ENCODE results near the gene CHCHD6. TPM values are rescaled to one million over a fixed set of nuclear protein-coding genes. Genes with fewer than 3 reads are reported as not detected.

CHCHD6 gene
- total RNA-seq, 2 donors from 2014 or later = 23.6 to 34.4 TPM

GRCh38 chr3:126832933-126833332 lies 128.9 kb downstream of the CHCHD6 start:
- DNase-seq = no peak
- Mint-ChIP-seq H3K27me3 (ENCODE audit: insufficient read depth) (no peaks in the 10 kb centered on the region), H3K27ac (no peak overlapping the region), H3K36me3 (ENCODE audit: low read depth) (no peaks in the 10 kb centered on the region), H3K4me1 (no peaks in the 10 kb centered on the region), H3K4me3 (no peak overlapping the region), H3K9me3 (no peaks in the 10 kb centered on the region)
- no peaks in the 10 kb centered on the region for H3K4me1 ChIP-seq (ENCODE audit: control insufficient read depth, insufficient read depth, low read length)
- no peak overlapping the region for H3K4me3 ChIP-seq (ENCODE audit: low read length)
- H3K36me3 ChIP-seq (ENCODE audit: control insufficient read depth, insufficient read depth, low read length) = no peaks in the 10 kb centered on the region
- WGBS, 2 experiments (ENCODE audit: insufficient coverage in 1 of 2, insufficient read length in 1 of 2) = 95 to 96% methylated on average over 4 to 5 of the region's 5 CpGs
- H3K9ac ChIP-seq (ENCODE audit: extremely low read depth, low read length, poor library complexity, severe bottlenecking) = no peak overlapping the region
- H3K27ac ChIP-seq (ENCODE audit: low read depth, low read length) = no peak overlapping the region
- no peaks in the 10 kb centered on the region for H3K9me3 ChIP-seq (ENCODE audit: control insufficient read depth, low read length)
- no peak for TF ChIP-seq CTCF (conservative IDR thresholded peaks at IDR 0.05)
- H3K27me3 ChIP-seq (ENCODE audit: control insufficient read depth, insufficient read depth, low read length, poor library complexity, severe bottlenecking) = no peaks in the 10 kb centered on the region

- Mint-ChIP-seq H3K9me3 (no peaks in the 10 kb centered on the region), H3K27ac (peak overlapping the region; percentile 59), H3K27me3 (ENCODE audit: insufficient read depth) (no peaks in the 10 kb centered on the region), H3K4me3 (no peak overlapping the region), H3K36me3 (ENCODE audit: low read depth) (peaks cover 1% of the 10 kb centered on the region), H3K4me1 (no peaks in the 10 kb centered on the region)
- no peaks in the 10 kb centered on the region for H3K9me3 ChIP-seq (ENCODE audit: control insufficient read depth, low read length)
- no peaks in the 10 kb centered on the region for H3K4me1 ChIP-seq (ENCODE audit: control insufficient read depth, insufficient read depth, low read length)
- no peak overlapping the region for H3K9ac ChIP-seq (ENCODE audit: extremely low read depth, low read length, poor library complexity, severe bottlenecking)
- no peak for DNase-seq
- WGBS, 2 experiments (ENCODE audit: insufficient coverage in 1 of 2, insufficient read length in 1 of 2) = 89 to 91% methylated on average over 7 to 13 of the region's 13 CpGs
- H3K27me3 ChIP-seq (ENCODE audit: control insufficient read depth, insufficient read depth, low read length, poor library complexity, severe bottlenecking) = no peaks in the 10 kb centered on the region
- no peaks in the 10 kb centered on the region for H3K36me3 ChIP-seq (ENCODE audit: control insufficient read depth, insufficient read depth, low read length)
- H3K4me3 ChIP-seq (ENCODE audit: low read length) = no peak overlapping the region
- H3K27ac ChIP-seq (ENCODE audit: low read depth, low read length) = no peak overlapping the region
- no peak for TF ChIP-seq CTCF (conservative IDR thresholded peaks at IDR 0.05)
These were observed 130.8 kb downstream of the CHCHD6 start for GRCh38 chr3:126834596-126835471.

GRCh38 chr3:126835472-126836219 lies 131.6 kb downstream of the CHCHD6 start:
- no peak overlapping the region for H3K9ac ChIP-seq (ENCODE audit: extremely low read depth, low read length, poor library complexity, severe bottlenecking)
- H3K27ac Mint-ChIP-seq = no peak overlapping the region
- H3K4me3 ChIP-seq (ENCODE audit: low read length) = no peak overlapping the region
- no peaks in the 10 kb centered on the region for H3K36me3 ChIP-seq (ENCODE audit: control insufficient read depth, insufficient read depth, low read length)
- no peaks in the 10 kb centered on the region for H3K9me3 Mint-ChIP-seq
- no peaks in the 10 kb centered on the region for H3K27me3 Mint-ChIP-seq (ENCODE audit: insufficient read depth)
- no peaks in the 10 kb centered on the region for H3K4me1 Mint-ChIP-seq
- TF ChIP-seq CTCF (conservative IDR thresholded peaks at IDR 0.05) = peak; percentile 58
- peaks cover 3% of the 10 kb centered on the region for H3K36me3 Mint-ChIP-seq (ENCODE audit: low read depth)
- H3K27me3 ChIP-seq (ENCODE audit: control insufficient read depth, insufficient read depth, low read length, poor library complexity, severe bottlenecking) = no peaks in the 10 kb centered on the region
- no peaks in the 10 kb centered on the region for H3K4me1 ChIP-seq (ENCODE audit: control insufficient read depth, insufficient read depth, low read length)
- H3K27ac ChIP-seq (ENCODE audit: low read depth, low read length) = no peak overlapping the region
- 82 to 93% methylated on average over 5 to 8 of the region's 9 CpGs for WGBS, 2 experiments (ENCODE audit: insufficient coverage in 1 of 2, insufficient read length in 1 of 2)
- H3K9me3 ChIP-seq (ENCODE audit: control insufficient read depth, low read length) = no peaks in the 10 kb centered on the region
- H3K4me3 Mint-ChIP-seq = no peak overlapping the region
- no peak for DNase-seq
